Thoracic aorta (tissue), 2 donors: ENCODE data around the gene TSGA10. TPM values are rescaled to one million over a fixed set of nuclear protein-coding genes. Genes with fewer than 3 reads are reported as not detected.
"Not testable (repeated sequence)": the region's sequence is repeated elsewhere in the genome, so short reads cannot be mapped to it uniquely, and the experiment has no call there.

Experiments used
- ATAC-seq: fragments of 150-250 bp; one replicate; pipeline ENCODE4 v1.8.0; 2017; ENCODE audit warnings: low read depth; ENCODE audit not compliant: insufficient number of reproducible peaks, low FRiP score
- DNase-seq: peaks from one replicate; pipeline ENCODE4 v3.0.0-alpha.2; 2020; ENCODE audit warnings: low spot score
- H3K27ac ChIP-seq, 2 donors: fragments of 200-600 bp; sonication (generic); 1 replicate in 1 of 2; 2 replicates in 1 of 2; pipeline ENCODE4 v1.5.1; 2016; ENCODE audit warnings: mild to moderate bottlenecking in 2 of 2, moderate library complexity in 2 of 2
- H3K27me3 ChIP-seq: fragments of 200-600 bp; sonication (generic); replicated peaks from 2 replicates; pipeline ENCODE4 v1.6.0; 2016; ENCODE audit warnings: mild to moderate bottlenecking; ENCODE audit not compliant: insufficient read depth
- H3K36me3 ChIP-seq: fragments of 200-600 bp; sonication (generic); one replicate; pipeline ENCODE4 v1.5.1; 2016
- H3K4me1 ChIP-seq, 2 donors: fragments of 200-600 bp; sonication (generic); 1 replicate in 1 of 2; 2 replicates in 1 of 2; pipeline versions ENCODE4 v1.5.1 to v1.6.0; 2016; ENCODE audit warnings: low read depth in 2 of 2, mild to moderate bottlenecking in 1 of 2; ENCODE audit not compliant: control insufficient read depth in 1 of 2
- H3K4me3 ChIP-seq: fragments of 200-600 bp; sonication (generic); 2 replicates; pipeline ENCODE4 v1.5.1; 2016; ENCODE audit warnings: mild to moderate bottlenecking
- H3K9me3 ChIP-seq: fragments of 200-600 bp; sonication (generic); 2 replicates; pipeline ENCODE4 v1.5.1; 2016
- CTCF ChIP-seq: fragments of 200-600 bp; sonication (generic); IDR thresholded peaks from one replicate; pipeline ENCODE4 v1.5.1; 2019; ENCODE audit warnings: antibody characterized with exemption
- total RNA-seq, 2 donors: library from RNA; depleted of rRNA; stranded (reverse); fragments of >200 nt; gene quantifications; one replicate each; pipeline versions ENCODE4 v1.1.0 to v1.2.3, GENCODE V29; 2016

The TSGA10 gene
- total RNA-seq, 2 donors from 2014 or later: 0.68 to 8.8 TPM

DNA sequence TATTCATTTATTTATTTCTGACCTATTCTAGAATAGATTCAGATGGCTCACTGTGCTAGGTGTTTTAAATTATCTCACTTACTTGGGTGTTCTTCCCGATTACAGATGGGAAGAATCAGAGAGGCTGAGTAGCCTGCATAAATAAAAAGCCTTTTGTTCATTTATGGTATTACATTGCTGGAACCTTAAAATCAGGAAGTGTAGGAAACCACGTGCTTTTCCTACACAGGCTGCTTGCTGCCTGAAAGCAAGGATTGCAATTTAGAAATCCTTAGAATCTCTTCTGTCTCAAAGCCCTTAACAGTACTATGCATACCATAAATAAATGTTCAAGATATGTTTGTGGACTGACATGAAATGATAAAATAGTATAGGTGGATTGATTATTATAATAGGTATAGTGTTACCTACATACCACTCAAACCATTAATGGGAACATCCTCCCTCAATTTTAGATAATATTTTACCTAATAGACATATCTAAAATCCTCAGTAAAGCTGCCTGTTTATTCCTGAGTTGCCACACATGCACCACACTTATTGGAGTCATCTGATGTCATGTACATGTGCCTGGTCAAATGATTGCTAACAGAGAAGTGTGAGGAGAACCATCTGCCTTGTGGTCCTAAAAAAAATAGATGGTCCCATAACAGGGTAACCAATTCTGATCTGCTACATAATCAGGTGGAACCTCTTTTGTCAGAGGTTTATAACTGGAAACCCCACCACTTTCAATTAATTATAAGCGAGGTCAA lies 86.7 kb downstream of the TSGA10 start:
- no peak for TF ChIP-seq CTCF
- Histone ChIP-seq H3K27ac (no peak overlapping the region), H3K27me3 (no peaks in the 10 kb centered on the region), H3K4me1 (no peaks in the 10 kb centered on the region), H3K4me3 (no peak overlapping the region), H3K36me3 (no peaks in the 10 kb centered on the region), H3K9me3 (no peaks in the 10 kb centered on the region)
- ATAC-seq (no peak), DNase-seq (no peak)

DNA sequence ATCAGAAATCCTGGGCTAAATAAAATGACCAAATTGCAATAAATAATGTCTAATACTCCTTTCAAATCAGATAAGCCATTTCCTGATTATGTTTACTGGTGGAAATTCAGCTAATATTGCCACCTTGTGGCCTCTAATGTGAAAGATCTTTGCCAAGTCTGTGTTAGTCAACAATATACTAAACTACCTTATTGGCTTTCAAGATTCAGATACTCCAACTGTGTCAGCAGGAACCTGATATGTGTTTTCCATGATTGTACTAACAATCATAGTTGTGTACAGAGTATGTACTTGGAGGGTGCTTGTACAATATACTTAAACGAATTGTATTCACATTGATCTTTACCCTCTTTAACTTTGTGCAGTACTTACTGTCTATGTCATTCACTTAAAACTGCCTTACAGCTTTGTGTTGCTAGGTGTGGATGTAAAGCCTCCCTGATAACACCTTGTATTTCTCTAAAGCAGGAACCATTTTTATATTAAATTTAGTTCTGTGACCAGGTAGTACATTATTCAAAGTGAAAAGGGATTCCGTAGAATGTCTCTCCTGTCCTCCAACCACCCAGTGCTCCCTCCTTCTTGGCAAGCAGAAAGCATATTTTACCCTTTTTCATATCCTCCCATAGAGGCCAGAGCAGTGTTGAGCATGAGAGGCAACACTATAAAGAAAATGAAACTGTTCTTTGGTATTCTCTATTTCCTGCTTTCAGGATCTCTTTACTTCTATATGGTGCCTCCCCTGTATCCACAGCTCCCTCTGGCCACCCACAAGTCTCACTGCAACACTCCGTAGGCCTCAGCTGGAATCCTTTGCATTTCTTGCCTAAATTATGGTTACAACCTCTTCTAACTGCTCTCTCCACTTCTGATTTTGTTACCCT lies 88.4 kb downstream of the TSGA10 start:
- no peak for TF ChIP-seq CTCF
- Histone ChIP-seq H3K27ac (peak overlapping the region in 1 of 2 donors; percentile 17), H3K36me3 (no peaks in the 10 kb centered on the region), H3K27me3 (no peaks in the 10 kb centered on the region), H3K9me3 (no peaks in the 10 kb centered on the region), H3K4me3 (peak overlapping the region; percentile 27), H3K4me1 (no peaks in the 10 kb centered on the region)
- ATAC-seq: no peak
- no peak for DNase-seq

GRCh38 chr2:99049187-99049586 lies 105.6 kb downstream of the TSGA10 start:
- not testable (repeated sequence) for ATAC-seq, DNase-seq, H3K36me3 ChIP-seq, H3K27ac ChIP-seq, H3K9me3 ChIP-seq, H3K4me3 ChIP-seq, H3K4me1 ChIP-seq, H3K27me3 ChIP-seq

- not testable (repeated sequence) for DNase-seq, H3K27ac ChIP-seq, H3K27me3 ChIP-seq, H3K36me3 ChIP-seq, ATAC-seq, H3K4me3 ChIP-seq, H3K9me3 ChIP-seq, H3K4me1 ChIP-seq
Observed at GRCh38 chr2:99040736-99041300, 113.9 kb downstream of the TSGA10 start.

GRCh38 chr2:99035920-99036319 lies 118.8 kb downstream of the TSGA10 start:
- Histone ChIP-seq H3K4me3 (no peak overlapping the region), H3K27ac (no peak overlapping the region), H3K27me3 (no peaks in the 10 kb centered on the region), H3K36me3 (no peaks in the 10 kb centered on the region), H3K4me1 (no peaks in the 10 kb centered on the region), H3K9me3 (no peaks in the 10 kb centered on the region)
- no peak for TF ChIP-seq CTCF
- DNase-seq (no peak), ATAC-seq (no peak)

GRCh38 chr2:99032786-99033185 lies 122.0 kb downstream of the TSGA10 start:
- no peaks in the 10 kb centered on the region for H3K4me1 ChIP-seq
- H3K36me3 ChIP-seq: no peaks in the 10 kb centered on the region
- no peaks in the 10 kb centered on the region for H3K9me3 ChIP-seq
- no peak for TF ChIP-seq CTCF
- DNase-seq (no peak), ATAC-seq (no peak)
- no peak overlapping the region for H3K27ac ChIP-seq
- H3K27me3 ChIP-seq: no peaks in the 10 kb centered on the region
- no peak overlapping the region for H3K4me3 ChIP-seq
